Gastrocnemius medialis (tissue), 4 donors: ENCODE data around the gene PRIMPOL. TPM values are rescaled to one million over a fixed set of nuclear protein-coding genes. Genes with fewer than 3 reads are reported as not detected.
"Not testable (repeated sequence)": the region's sequence is repeated elsewhere in the genome, so short reads cannot be mapped to it uniquely, and the experiment has no call there.

ENCODE experiments used
- ATAC-seq, 2 donors: fragments of 150-250 bp; one replicate each; pipeline ENCODE4 v1.9.1; 2016
- DNase-seq, 2 donors: peaks; one replicate each; pipeline ENCODE4 v3.0.0-alpha.2; 2019
- H3K27ac ChIP-seq, 4 donors: fragments of 200-600 bp; sonication (generic); 1 replicate in 1 of 4; 2 replicates in 3 of 4; pipeline ENCODE4 v1.5.1; 2016 to 2018; ENCODE audit warnings: mild to moderate bottlenecking in 2 of 4, moderate library complexity in 1 of 4
- H3K27me3 ChIP-seq, 3 donors: fragments of 200-600 bp; sonication (generic) in 2 of 3; 1 replicate in 1 of 3; 2 replicates in 2 of 3; pipeline versions ENCODE4 v1.5.1 to v1.6.0; 2016 to 2019; ENCODE audit warnings: mild to moderate bottlenecking in 1 of 3, moderate library complexity in 1 of 3
- H3K36me3 ChIP-seq, 2 donors: fragments of 200-600 bp; sonication (generic) in 1 of 2; one replicate each; pipeline ENCODE4 v1.5.1; 2017 to 2018
- H3K4me1 ChIP-seq, 2 donors: fragments of 200-600 bp; sonication (generic) in 1 of 2; one replicate each; pipeline ENCODE4 v1.5.1; 2016 to 2017; ENCODE audit warnings: mild to moderate bottlenecking in 2 of 2
- H3K4me3 ChIP-seq, 4 donors: fragments of 200-600 bp; sonication (generic) in 3 of 4; 1 replicate in 1 of 4; 2 replicates in 3 of 4; pipeline ENCODE4 v1.5.1; 2016 to 2019; ENCODE audit warnings: mild to moderate bottlenecking in 2 of 4
- H3K9me3 ChIP-seq, 3 donors: fragments of 200-600 bp; sonication (generic) in 2 of 3; 1 replicate in 1 of 3; 2 replicates in 2 of 3; pipeline ENCODE4 v1.5.1; 2016 to 2019
- CTCF ChIP-seq, 5 experiments: fragments of 450-650 bp in 3 of 5; fragments of 200-600 bp in 2 of 5; sonication (generic) in 2 of 5; IDR thresholded peaks in 4 of 5; conservative IDR thresholded peaks in 1 of 5; 1 replicate in 4 of 5; 2 replicates in 1 of 5; pipeline ENCODE4 v1.5.1; 2016 to 2019; ENCODE audit warnings: antibody characterized with exemption in 5 of 5, mild to moderate bottlenecking in 3 of 5, moderate library complexity in 3 of 5
- POLR2A ChIP-seq, 2 donors: fragments of 450-650 bp; IDR thresholded peaks; one replicate each; pipeline ENCODE4 v1.6.1; 2017; ENCODE audit warnings: antibody characterized with exemption in 2 of 2, mild to moderate bottlenecking in 2 of 2, moderate library complexity in 2 of 2
- in situ Hi-C, 4 donors: fragments of 200-750 bp; cut with MboI; loops; one replicate each; pipeline versions ENCODE4 v1.15.0 to v1.8.0; 2017; ENCODE audit warnings: low sequenced_read_pairs in 4 of 4
- intact Hi-C: fragments of 100-400 bp; cut with DNase I; formaldehyde crosslinking; loops from one replicate; pipeline ENCODE4 v1.15.1; 2023; ENCODE audit warnings: low total_unique reads
- total RNA-seq, 4 donors: library from RNA; depleted of rRNA; stranded (reverse); fragments of >200 nt; gene quantifications; one replicate each; pipeline versions ENCODE4 v1.1.0 to v1.2.3, GENCODE V29; 2016

The PRIMPOL gene
- total RNA-seq, 4 donors from 2014 or later, result 5.9 to 11.1 (median 10.7) TPM

- H3K27me3 ChIP-seq, result no peaks in the 10 kb centered on the region
- no peak overlapping the region for H3K27ac ChIP-seq
- no peaks in the 10 kb centered on the region for H3K9me3 ChIP-seq
- no peaks in the 10 kb centered on the region for H3K36me3 ChIP-seq
- in situ Hi-C loops, result no loop called here
- no peak for ATAC-seq
- no peak overlapping the region for H3K4me3 ChIP-seq
- intact Hi-C loops, result no loop called here
- H3K4me1 ChIP-seq, result no peaks in the 10 kb centered on the region
- TF ChIP-seq CTCF (IDR thresholded peaks at IDR 0.05 in 4 of 5, conservative IDR thresholded peaks at IDR 0.05 in 1 of 5) (no peak), POLR2A (IDR thresholded peaks at IDR 0.05) (no peak)
- DNase-seq, result no peak
These were observed 29.2 kb upstream of the PRIMPOL start for GRCh38 chr4:184620212-184620867.

- intact Hi-C loops (no loop called here), in situ Hi-C loops (no loop called here)
- no peak for ATAC-seq
These were observed 28.0 kb upstream of the PRIMPOL start for GRCh38 chr4:184621518-184621917.

GRCh38 chr4:184624504-184624903, 25.0 kb upstream of the PRIMPOL start:
- intact Hi-C loops, in situ Hi-C loops: not testable (repeated sequence)
- peaks cover 4 to 34% of the 10 kb centered on the region in 2 donors for H3K36me3 ChIP-seq

More at GRCh38 chr4:184621518-184621917, 28.0 kb upstream of the PRIMPOL start:
- Histone ChIP-seq H3K4me3 (no peak overlapping the region), H3K4me1 (no peaks in the 10 kb centered on the region), H3K9me3 (no peaks in the 10 kb centered on the region), H3K36me3 (peaks cover 0 to 5% of the 10 kb centered on the region in 2 donors), H3K27me3 (no peaks in the 10 kb centered on the region), H3K27ac (no peak overlapping the region)
- TF ChIP-seq CTCF (IDR thresholded peaks at IDR 0.05 in 4 of 5, conservative IDR thresholded peaks at IDR 0.05 in 1 of 5) (no peak), POLR2A (IDR thresholded peaks at IDR 0.05) (no peak)
- DNase-seq, result no peak

GRCh38 chr4:184624972-184625554, 24.5 kb upstream of the PRIMPOL start:
- intact Hi-C loops, result no loop called here
- TF ChIP-seq CTCF (IDR thresholded peaks at IDR 0.05 in 4 of 5, conservative IDR thresholded peaks at IDR 0.05 in 1 of 5) (no peak), POLR2A (IDR thresholded peaks at IDR 0.05) (no peak)
- H3K36me3 ChIP-seq, result peaks cover 4 to 40% of the 10 kb centered on the region in 2 donors

More at GRCh38 chr4:184624504-184624903, 25.0 kb upstream of the PRIMPOL start:
- H3K27ac ChIP-seq, DNase-seq, H3K4me3 ChIP-seq, ATAC-seq, H3K27me3 ChIP-seq, H3K9me3 ChIP-seq, H3K4me1 ChIP-seq: not testable (repeated sequence)

GRCh38 chr4:184625783-184626596, 23.5 kb upstream of the PRIMPOL start:
- intact Hi-C loops, H3K4me1 ChIP-seq, H3K4me3 ChIP-seq, DNase-seq, H3K9me3 ChIP-seq, H3K27me3 ChIP-seq, ATAC-seq, H3K27ac ChIP-seq, in situ Hi-C loops: not testable (repeated sequence)
- H3K36me3 ChIP-seq, result peaks cover 7 to 49% of the 10 kb centered on the region in 2 donors

More at GRCh38 chr4:184624972-184625554, 24.5 kb upstream of the PRIMPOL start:
- in situ Hi-C loops, result no loop called here
- DNase-seq (no peak), ATAC-seq (no peak)
- Histone ChIP-seq H3K9me3 (no peaks in the 10 kb centered on the region), H3K27me3 (no peaks in the 10 kb centered on the region), H3K4me1 (no peaks in the 10 kb centered on the region), H3K4me3 (no peak overlapping the region), H3K27ac (no peak overlapping the region)
